NT2/D1 (cell line): ENCODE data around the gene DLG2.

Experiments
- SUZ12 ChIP-seq: IDR thresholded peaks from 2 replicates; pipeline ENCODE4 v1.6.1; 2011; ENCODE audit not compliant: insufficient read length, insufficient read depth; ENCODE audit errors: extremely low read depth
- YY1 ChIP-seq: IDR thresholded peaks from 2 replicates; pipeline ENCODE4 v1.6.1; 2011; ENCODE audit not compliant: insufficient read length, insufficient read depth

- no peak for TF ChIP-seq SUZ12
- no peak for TF ChIP-seq YY1
Measured at GRCh38 chr11:84137960-84138359, 1489.2 kb downstream of the DLG2 start.
